NB4 (cell line): Measurements from ENCODE around the gene PLAC1.
A peak's percentile ranks its signal among the peaks of the same experiment; 100 is the strongest.

ENCODE experiments used
- DNase-seq: peaks from one replicate; pipeline ENCODE4 v3.0.0; 2010; ENCODE audit warnings: low read depth
- H3K4me3 ChIP-seq: one replicate; pipeline ENCODE4 v1.5.1; 2011; ENCODE audit warnings: mild to moderate bottlenecking, low read depth, low read length, moderate library complexity
- CTCF ChIP-seq: IDR thresholded peaks from one replicate; pipeline ENCODE4 v1.5.1; 2012; ENCODE audit warnings: low read depth, low read length
- MYC ChIP-seq: IDR thresholded peaks from 2 replicates; pipeline ENCODE4 v1.6.1; 2011; ENCODE audit warnings: low read depth, low read length
- POLR2A ChIP-seq: IDR thresholded peaks from 2 replicates; pipeline ENCODE4 v1.6.1; 2011; ENCODE audit warnings: mild to moderate bottlenecking; ENCODE audit not compliant: insufficient read length; ENCODE audit errors: extremely low read depth
- TF ChIP-seq, protein P1 (sequence below): IDR thresholded peaks from 2 replicates; pipeline ENCODE4 v1.6.1; 2011; ENCODE audit warnings: low read depth, low read length

Gene PLAC1

DNA sequence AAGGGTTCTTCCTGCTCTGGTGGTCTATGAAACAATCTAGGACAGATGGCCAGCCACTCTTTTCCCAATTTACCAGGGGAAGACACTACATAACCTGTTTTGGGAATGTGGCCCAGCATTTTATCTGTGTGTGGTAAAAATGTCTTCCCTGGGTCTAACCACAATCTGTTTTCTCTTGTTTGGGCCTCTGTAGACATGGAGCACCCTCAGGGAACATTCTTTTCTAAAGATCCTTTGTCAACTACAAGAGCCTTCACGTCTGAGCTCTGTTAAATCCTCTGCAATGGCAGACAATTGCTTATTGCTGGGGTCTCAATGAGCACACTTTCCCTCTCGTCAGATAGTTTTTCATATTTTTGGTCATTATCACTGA is 35.5 kb downstream of the PLAC1 start:
- DNase-seq = no peak
- TF ChIP-seq MYC (no peak), POLR2A (no peak)
- TF ChIP-seq, protein P1, sequence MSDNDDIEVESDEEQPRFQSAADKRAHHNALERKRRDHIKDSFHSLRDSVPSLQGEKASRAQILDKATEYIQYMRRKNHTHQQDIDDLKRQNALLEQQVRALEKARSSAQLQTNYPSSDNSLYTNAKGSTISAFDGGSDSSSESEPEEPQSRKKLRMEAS = no peak
- H3K4me3 ChIP-seq = no peak overlapping the region

- DNase-seq = peak; percentile 73
- no peak overlapping the region for H3K4me3 ChIP-seq
- TF ChIP-seq CTCF (no peak), MYC (no peak), POLR2A (no peak)
- TF ChIP-seq, protein P1 = no peak
These were observed 36.0 kb downstream of the PLAC1 start for GRCh38 chrX:134622056-134622812.

DNA sequence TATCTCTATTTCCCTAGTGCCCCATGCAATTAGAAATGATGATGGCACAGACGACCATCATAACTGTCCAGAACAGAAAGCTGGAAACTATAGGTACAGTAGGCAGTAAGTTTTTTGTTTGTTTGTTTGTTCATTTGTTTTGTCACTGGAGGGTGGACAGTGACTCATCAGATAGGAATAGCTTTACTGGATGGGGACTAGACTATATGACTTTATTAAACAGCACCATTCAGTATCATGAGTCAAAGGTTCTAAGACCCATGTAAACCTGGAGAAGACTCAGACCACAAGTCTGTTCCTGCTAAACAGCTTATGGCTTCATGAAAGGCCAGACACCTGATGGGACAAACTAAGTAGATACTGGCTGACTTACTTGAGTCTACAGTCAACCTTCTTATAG is 38.4 kb downstream of the PLAC1 start:
- no peak overlapping the region for H3K4me3 ChIP-seq
- TF ChIP-seq CTCF (no peak), POLR2A (no peak)
- TF ChIP-seq, protein P1 = no peak
- no peak for DNase-seq

DNA sequence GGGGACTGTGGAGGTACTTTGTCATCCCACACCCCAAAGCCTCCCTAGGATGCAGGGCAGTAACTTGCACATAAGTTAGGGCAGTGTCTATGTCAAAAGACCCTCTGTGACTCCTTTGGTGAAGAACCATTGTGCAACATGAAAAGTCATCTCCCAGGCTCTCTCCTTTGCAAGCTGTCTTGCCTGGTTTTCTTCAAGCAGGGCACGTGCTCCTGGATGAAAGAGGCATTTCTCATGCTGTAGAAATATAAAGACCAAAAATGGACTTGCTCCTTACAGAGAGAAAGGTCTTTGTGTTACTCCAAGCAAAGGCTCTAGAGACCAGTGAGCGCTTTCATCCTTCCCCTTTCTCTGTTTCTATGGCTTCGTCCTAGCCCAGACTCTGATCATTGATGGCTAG is 44.9 kb downstream of the PLAC1 start:
- DNase-seq = no peak
- TF ChIP-seq, protein P1 = no peak
- no peak for TF ChIP-seq POLR2A
- TF ChIP-seq CTCF = no peak
- no peak for TF ChIP-seq MYC
- no peak overlapping the region for H3K4me3 ChIP-seq

- H3K4me3 ChIP-seq = no peak overlapping the region
- no peak for DNase-seq
- TF ChIP-seq, protein P1 = no peak
These were observed 50.1 kb downstream of the PLAC1 start for GRCh38 chrX:134608153-134608552.

GRCh38 chrX:134607523-134607922 is 50.7 kb downstream of the PLAC1 start:
- DNase-seq = no peak
- H3K4me3 ChIP-seq = no peak overlapping the region
- TF ChIP-seq CTCF (no peak), POLR2A (no peak), MYC (no peak)
- TF ChIP-seq, protein P1 = no peak
